ENCODE results near the gene CYSRT1.
A peak's percentile ranks its signal among the peaks of the same experiment; 100 is the strongest.

Gene CYSRT1

DNA sequence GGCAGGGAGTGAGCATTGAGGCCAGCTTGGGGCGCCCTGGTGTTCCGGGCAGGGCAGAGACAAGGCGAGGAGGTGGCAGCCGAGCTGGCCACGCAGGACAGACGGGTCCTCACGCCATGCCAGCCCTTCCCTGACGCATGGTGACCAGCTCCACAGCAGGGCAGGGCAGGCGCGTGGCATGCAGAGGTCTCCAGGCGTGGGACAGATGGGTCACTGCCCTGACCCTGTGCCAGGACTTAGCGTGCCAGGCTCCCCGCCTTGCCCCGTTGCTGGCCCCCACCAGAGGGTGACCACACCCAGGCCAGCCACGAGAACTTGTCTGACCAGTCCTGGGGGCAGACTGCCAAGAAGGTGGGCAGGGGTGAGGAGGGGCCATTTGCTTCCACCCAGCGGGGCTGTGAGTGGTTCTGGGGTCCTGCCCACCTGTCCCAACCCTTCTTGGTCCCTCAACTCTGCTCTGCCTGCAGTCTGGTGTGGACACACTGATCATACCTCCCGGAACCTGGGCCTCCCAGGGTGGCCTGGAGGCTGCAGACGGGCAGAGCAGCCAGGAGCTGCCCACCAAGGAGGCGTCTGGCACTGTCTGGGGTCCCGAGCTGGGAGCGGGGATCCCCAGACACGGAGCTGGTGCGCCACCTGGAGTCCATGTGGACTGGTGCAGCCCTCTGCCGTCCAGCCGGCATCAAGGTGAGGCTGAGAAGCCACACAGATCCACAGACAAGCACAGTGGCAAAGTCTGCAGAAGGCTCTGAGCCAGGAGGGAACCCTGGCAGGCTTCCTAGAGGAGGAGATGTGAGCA lies 2.3 kb downstream of the CYSRT1 start, which contains the start of gene RNF224:
Gene RNF224 (plus strand): TSS at position 449 of the 799 bp plus-strand sequence. CDS start 834 bp downstream, outside the sequence.
- peak; percentile 87 for DNase-seq

DNA sequence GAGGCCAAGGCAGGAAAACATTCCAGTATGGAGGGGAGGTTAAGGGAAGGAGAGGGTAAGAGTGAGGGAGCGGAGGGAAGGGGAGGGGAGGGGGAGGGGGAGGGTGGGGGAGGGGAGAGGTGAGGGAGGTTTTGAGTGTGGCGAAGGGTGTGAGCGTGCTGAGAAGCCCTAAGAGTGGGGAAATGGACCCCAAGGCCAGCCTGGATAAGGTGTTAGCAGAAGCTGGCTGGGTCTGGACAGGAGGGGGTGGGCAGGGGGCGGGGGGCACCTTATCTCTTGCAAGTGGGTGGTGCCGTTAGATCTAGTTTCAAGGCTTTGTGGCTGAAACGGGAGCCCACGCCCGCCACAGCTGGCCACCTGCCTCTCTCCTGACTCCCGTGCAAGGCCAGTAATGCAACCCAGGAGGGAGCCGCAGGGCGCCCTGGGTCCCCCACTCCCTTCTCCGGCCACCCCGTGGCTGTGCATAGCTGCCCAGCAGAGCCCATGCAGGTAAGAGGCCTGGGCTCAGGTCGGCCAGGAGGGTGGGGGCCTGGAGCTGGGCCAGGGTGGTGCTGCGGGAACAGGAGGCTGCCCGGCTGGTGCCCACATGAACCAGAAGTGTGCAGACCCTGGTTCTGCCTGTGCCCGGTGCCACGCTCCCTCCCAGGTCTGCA lies 3.0 kb downstream of the CYSRT1 start:
- no peak for DNase-seq

DNA sequence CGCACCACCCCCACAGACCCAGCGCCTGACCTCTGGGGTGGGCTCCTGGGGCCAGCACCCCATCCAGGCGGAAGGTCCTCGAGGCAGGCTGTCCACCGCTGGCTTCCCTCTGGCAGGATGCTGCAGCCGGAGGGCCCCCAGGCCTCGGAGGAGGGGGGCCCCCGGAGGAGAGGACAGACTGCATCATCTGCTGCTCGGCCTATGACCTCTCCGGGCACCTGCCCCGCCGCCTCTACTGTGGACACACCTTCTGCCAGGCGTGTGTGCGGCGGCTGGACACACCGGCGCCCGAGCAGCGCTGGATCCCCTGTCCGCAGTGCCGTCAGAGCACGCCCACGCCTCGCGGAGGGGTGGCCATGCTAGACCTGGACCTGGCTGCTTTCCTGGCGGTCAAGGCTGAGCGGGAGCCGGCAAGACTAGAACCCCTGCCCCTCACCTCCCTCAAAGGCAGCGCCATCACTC lies 3.6 kb downstream of the CYSRT1 start:
- no peak for DNase-seq

DNA sequence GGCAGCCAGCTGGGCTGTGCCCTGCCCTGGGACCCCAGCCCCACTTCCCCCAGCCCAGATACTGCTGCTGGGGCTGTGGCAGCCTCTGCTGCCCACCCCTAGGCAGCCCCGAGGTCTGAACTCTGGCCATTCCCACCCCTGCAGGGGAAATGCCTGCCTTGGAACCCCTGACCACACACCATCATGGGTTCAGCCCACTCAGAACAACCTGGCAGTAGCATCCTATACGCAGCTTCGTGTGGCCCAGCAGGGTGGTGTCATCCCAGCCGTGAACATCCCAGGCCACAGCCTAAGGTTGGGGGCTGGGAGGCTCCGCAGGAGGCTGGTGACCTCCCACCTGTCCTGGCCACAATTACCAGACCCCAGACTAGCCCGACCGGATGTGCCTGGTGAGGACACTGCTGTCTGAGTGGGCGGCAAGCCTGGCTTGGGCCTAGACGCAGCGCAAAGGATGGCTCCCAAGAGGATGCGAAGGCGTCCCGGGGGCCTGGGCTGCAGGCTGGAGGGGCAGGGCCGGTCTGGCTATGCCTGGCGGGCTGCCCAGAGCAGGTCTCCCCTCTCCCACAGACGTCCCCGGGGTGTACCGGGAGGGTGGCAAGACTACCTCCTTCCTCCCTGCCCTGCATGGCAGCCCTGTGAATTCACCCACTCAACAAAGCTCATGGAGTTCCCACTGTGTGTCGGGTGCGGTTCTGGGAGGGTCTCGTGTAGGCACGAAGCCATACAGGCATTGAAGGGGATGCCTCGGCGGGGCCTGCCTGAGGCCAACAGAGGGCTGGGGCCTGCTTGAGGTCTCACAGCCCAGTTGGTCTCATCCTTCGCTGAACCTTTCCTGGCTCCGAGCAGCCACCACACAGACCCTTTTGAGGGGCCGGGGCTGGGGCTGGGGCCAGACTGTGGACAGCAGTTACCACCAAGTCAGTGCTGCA lies 4.3 kb downstream of the CYSRT1 start:
- no peak for DNase-seq

DNA sequence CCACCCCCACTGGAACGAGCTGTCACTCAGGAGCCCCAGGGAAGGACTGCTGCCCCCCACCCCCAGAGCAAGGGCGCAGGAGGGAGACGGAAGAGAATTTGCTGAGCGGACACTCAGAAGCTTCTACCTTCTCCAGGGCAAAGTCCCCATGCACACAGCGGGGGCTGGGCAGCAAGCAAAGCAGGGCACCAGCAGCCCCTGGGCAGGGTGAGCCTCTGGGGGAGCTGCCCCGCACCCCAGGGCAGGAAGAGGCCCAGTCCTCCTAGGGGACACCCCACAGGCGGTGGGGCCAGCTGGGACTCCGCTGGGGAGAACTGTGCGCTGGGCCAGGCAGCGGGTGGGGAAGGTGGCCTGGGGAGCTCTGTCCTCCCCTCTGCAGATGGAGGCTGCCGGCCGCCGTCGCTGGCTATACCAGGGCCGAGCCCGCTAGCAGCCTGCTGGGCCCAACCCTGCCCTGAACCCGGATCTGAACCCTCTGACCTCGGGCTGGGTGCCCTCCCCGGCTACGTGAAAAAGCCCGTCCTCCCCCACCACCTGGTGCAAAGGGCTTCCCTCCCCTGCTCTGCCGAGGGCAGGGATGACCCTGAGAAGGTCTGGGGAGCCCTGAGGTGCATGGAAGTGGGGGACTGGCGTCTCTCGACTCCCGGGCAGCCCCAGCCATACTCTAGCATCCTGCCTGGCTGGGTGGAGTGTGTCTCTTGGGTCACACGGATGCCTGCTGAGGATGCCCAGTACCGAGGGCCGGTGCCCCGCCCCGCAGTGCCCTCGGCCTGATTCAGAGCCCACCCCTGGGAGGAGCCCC lies 5.1 kb downstream of the CYSRT1 start:
- no peak for DNase-seq

DNA sequence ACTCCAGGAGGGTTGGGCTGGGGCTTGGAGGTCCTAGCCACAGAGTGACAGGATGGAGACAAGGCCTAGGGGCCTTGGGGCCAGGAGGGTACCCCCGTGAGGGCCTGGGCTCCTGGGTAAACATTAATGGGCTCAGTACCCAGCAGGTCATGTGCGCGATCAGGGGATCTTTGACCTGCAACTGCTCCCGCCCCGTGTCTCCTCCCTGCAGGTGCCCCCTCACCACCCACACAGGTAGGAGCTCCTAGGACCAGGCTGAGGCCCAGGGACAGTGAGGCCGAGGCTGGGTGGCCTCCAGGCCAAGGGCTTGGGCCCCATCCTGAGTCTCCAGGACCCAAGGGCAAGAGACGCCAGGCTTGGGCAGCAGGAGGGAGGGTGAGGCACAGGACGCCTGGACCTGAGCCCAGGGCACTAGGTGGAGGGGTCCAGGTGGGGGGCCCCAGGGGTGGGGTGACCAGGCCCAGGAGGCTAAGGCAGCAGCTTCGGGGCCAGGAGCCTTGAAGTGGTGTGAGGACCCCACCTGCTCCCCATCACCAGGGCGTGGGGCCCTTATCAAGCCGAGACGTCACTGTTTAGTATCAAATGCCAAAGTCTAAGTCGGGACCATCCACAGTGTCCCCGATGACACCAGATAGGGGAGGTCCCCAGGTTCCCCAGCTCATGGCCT lies 5.9 kb downstream of the CYSRT1 start, which contains the start of gene SLC34A3:
Gene SLC34A3 (plus strand): TSS at position 197 of the 667 bp plus-strand sequence. CDS start 802 bp downstream, outside the sequence.
- DNase-seq = no peak

DNA sequence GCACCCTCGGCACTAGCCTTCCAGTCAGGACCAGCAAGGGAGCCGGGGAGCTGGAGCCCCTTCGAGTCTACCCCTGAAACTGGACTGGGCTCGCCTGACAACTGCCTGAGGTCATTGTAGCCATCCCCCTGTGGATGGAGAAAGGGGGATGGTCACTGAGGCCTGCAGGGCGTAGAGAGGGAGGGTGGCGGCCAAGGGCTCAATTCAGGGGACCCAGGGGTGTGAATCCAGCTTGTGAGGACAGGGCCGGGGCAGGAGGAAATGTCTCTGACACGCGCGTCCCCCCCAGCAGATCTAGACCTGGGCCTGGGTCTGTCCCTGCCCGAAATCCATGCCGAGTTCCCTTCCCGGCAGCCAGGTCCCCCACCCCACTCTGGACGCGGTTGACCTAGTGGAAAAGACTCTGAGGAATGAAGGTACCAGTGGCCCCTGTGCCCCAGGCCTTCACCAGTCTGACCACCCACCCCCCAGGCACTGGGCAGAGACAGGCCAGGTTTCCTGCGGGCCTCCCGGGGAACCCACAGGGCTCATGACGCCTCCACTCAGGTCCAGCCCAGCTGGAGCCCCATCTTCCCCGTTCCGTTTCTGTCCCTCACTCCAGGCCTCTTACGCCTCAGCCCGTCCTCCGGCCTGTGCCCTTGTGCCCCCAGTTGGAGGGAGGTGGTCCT lies 6.5 kb downstream of the CYSRT1 start:
- DNase-seq = no peak

DNA sequence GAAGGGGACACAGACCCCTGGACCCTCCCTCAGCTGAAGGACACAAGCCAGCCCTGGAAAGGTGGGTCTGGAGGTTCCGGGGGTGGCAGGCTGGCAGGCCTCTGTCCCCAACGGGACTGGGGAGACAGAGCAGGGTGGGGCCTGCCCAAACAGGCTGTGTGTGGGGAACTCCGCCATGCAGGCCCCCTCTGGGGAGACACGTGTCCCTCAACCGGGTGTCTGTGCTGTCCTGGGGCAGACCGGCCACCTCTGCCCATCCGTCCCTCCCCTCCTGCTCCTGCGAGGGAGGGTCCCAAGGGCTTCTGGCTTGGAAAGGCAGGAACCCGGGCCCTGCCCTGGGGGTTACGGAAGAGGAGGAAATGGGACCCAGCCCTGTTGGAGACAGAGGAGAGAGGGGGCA lies 7.1 kb downstream of the CYSRT1 start:
- no peak for DNase-seq

DNA sequence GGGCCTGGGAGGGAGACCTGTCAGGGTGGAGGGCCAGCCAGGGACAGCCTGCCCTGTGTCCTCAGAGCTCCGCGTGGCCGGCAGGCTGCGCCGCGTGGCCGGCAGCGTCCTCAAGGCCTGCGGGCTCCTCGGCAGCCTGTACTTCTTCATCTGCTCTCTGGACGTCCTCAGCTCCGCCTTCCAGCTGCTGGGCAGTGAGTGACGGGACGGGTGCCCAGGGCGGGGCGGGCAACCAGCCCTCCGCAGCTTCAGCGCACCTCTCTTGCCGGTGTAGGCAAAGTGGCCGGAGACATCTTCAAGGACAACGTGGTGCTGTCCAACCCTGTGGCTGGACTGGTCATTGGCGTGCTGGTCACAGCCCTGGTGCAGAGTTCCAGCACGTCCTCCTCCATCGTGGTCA lies 7.5 kb downstream of the CYSRT1 start:
- DNase-seq = no peak

DNA sequence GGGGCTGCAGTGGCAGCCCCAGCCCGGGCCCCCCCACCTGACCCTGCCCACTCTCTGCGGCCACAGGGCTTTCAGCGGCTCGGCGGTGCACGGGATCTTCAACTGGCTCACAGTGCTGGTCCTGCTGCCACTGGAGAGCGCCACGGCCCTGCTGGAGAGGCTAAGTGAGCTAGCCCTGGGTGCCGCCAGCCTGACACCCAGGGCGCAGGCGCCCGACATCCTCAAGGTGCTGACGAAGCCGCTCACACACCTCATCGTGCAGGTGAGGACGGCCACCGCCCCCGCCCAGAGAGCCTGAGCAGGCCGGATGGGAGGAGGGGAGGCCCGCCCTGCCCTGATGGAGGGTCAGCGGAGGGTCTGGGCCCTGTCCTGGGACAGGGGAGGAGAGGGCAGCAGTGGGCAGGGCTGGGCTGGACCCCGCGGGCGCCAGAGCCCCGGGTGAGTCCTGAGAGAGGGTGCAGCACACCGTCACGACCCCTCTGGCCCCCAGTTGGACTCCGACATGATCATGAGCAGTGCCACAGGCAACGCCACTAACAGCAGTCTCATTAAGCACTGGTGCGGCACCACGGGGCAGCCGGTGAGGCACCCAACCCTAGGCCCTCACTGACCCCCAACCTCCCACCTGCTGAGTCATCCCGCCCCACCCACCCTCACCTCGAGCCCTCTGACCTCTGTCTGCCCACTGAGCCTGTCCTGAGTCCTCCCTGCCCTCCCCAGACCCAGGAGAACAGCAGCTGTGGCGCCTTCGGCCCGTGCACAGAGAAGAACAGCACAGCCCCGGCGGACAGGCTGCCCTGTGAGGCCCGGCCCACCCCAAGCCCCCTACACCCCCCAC lies 8.4 kb downstream of the CYSRT1 start:
- DNase-seq = no peak

DNA sequence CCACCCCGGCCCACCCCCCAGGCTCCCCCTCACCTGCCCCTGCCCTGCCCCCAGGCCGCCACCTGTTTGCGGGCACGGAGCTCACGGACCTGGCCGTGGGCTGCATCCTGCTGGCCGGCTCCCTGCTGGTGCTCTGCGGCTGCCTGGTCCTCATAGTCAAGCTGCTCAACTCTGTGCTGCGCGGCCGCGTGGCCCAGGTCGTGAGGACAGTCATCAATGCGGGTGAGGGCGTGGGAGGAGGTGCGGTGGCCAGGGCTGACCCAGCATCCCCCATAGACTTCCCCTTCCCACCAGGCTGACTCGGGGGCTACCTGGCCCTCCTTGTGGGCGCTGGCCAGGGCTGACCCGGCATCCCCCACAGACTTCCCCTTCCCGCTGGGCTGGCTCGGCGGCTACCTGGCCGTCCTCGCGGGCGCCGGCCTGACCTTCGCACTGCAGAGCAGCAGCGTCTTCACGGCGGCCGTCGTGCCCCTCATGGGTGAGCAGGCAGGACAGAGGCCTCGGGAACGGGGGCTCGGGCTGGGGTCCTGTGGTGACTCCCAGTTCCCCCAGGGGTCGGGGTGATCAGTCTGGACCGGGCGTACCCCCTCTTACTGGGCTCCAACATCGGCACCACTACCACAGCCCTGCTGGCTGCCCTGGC lies 9.2 kb downstream of the CYSRT1 start:
- no peak for DNase-seq

DNA sequence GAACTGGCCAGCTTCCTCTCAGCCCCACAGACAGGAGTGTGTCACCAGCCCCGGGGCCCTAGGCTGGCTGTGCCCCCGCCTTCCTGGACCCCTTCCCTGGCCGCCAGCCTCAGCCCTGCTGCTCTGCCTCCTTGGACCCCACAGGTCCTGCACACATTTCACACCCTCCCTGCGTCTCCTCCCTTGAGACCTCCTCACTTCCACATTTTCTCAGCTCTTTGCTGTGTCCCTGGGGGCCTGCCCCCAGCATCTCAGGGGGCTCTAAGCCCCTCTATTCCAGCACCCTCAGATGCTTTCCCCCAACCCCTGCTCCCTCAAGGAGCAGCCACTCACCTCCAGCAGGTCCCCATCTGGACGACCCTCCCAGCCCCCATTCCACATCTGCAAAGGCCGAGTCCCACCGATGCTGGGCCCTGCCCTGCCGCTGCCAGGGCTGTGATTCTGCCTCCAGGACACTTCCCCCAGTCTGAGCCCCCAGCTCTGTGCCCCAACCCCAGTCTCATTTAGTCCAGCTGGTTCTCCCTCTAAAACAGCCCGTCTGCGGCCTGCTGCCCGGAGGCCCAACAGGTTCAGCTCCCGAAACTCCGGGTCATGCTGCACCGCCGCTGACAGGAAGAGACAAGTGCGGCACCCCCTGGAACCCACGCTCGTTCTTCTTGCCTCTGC lies 9.9 kb downstream of the CYSRT1 start:
- DNase-seq = no peak

DNA sequence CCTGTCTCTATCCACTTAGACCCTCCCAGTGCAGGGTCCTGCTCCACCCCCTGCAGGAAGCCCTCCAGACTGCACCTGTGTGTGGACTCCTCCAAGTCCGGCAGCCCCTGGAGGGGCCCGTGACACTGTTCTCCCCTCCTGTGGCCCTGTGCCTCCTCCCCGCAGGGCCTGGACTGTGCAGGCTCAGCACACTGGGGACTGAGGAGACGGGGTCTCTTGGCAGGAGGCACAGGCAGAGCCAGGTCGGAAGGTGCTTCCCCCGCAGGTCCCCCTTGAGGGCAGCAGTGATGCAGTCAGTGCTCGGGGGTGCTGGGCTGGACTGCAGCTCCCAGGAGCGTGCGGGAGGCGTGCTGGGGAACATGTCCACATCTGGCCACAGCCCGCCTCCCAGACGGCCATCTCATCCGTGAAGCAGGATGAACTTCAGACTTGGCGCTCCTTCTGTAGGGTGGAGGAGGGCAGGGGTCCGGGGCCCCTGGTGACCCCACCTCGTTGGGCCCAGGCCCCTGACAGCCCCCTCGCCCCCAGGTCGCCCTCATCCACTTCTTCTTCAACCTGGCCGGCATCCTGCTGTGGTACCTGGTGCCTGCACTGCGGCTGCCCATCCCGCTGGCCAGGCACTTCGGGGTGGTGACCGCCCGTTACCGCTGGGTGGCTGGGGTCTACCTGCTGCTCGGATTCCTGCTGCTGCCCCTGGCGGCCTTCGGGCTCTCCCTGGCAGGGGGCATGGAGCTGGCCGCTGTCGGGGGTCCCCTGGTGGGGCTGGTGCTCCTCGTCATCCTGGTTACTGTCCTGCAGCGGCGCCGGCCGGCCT lies 10.7 kb downstream of the CYSRT1 start:
- DNase-seq = no peak

DNA sequence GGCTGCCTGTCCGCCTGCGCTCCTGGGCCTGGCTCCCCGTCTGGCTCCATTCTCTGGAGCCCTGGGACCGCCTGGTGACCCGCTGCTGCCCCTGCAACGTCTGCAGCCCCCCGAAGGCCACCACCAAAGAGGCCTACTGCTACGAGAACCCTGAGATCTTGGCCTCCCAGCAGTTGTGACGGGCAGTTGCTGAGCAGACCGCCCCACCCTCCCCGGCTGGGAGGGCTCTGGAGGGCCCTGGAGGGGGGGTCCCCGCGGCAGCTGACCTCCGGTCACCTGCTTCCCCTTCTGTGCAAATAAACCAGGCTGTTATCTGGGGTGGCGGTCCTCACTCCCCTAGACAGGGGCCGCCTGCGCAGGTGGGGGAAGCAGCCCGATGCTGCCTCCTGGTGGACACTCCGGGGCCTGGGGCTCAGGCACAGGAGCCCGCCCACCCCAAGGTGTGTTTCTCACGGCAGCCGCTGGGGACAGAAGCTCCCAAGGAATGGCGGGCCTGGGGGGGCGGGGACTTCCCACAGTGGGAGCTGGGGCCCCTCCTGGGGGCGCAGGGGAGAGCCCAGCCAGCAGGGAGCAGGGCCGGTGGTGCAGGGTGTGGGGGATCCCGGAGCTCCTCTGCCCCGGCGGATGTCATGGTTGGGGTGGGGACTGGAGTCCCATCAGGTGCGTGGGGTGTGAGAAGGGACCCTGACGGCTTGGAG lies 11.4 kb downstream of the CYSRT1 start:
- DNase-seq = peak; percentile 92

DNA sequence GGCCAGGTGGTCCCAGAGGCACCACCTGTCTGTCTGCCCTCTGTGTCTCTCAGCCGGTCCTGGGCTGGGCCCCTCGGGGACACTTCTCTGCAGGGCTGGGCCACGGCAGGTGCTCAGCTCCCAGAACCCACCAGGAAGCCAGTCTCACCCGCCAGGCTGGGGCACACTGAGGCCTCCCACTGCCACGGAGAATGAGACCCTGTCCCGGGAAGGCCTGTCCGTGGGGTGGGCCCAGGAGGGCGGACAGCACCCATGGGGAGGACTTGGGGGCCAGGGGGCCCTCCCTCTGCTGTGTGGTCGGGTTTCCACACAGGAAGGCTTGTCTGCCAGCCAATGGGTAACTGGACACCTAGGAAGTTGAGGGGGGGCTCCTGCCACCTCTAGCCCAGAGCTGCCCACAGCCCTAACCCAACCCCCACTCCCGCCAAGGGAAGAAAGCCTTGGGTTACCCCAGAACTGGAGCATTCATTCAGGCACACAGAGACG lies 12.0 kb downstream of the CYSRT1 start:
- DNase-seq = no peak

DNA sequence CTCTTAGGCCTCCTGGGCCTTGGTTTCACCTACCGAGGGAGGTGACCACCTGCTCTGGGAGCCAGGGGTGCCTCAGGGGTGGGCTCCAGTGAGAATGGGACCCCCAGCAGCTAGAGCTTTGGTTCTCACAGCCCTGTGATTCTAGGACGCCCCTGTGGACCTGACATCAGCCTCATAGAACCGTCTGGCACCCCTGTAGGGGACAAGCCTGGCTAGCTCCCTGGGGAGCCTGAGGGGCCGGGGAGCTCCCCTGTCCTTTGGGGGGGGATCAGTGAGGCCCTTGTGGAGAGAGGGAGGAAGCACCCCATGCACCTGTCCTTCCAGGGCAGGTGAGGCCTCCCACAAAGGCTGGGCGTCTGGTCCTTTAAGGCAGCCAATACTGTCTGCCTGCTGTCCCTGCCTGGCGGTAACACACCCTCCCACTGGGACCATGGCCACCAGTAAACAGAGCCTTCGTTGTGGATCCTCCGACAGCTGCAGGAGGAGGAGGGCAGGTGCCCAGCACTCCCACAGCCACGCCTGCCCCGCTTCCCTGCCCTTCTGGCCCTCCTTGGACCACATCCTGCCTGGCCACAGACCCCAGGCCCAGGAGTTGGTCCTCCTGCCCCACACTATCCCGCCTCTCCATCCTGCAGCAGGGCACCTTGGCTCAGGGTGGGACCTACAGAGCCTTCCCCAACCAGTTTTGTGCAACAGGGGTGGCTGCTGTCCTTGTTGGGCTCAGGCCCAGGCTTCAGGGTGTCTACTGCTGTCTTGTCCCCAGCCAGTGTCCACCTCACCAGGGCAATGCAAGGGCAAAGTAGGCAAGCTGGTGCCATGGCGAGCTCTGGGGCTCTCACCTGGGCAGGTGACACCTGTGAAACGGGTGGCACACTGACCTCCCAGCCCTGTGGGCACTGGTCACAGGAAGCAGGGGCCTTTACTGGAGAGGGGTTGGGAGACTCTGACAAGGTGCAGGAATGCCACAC lies 13.1 kb downstream of the CYSRT1 start:
- DNase-seq = no peak
